Gastroesophageal sphincter (tissue), 3 donors: Measurements from ENCODE around the gene ZIC1.

Experiments
- CTCF ChIP-seq, 4 experiments: fragments of 200-600 bp in 2 of 4; fragments of 450-650 bp in 2 of 4; sonication (generic) in 1 of 4; IDR thresholded peaks; one replicate each; pipeline ENCODE4 v1.5.1; 2017 to 2019; ENCODE audit warnings: antibody characterized with exemption in 4 of 4, mild to moderate bottlenecking in 2 of 4, moderate library complexity in 2 of 4
- POLR2A ChIP-seq, 2 donors: fragments of 450-650 bp; IDR thresholded peaks; one replicate each; pipeline ENCODE4 v1.6.1; 2017; ENCODE audit warnings: antibody characterized with exemption in 2 of 2, mild to moderate bottlenecking in 2 of 2, moderate library complexity in 1 of 2
- POLR2AphosphoS5 ChIP-seq: sonication (generic); formaldehyde crosslinking; IDR thresholded peaks from one replicate; pipeline ENCODE4 v1.6.1; 2017; ENCODE audit warnings: antibody characterized with exemption

- TF ChIP-seq CTCF (IDR thresholded peaks at IDR 0.05): no peak
- no peak for TF ChIP-seq POLR2A (IDR thresholded peaks at IDR 0.05)
- no peak for TF ChIP-seq POLR2AphosphoS5
Measured at GRCh38 chr3:147372525-147373027, 36.6 kb upstream of the ZIC1 start.
